H9 (cell line): Measurements from ENCODE around the gene KIF5C. TPM values are rescaled to one million over a fixed set of nuclear protein-coding genes. Genes with fewer than 3 reads are reported as not detected.

Experiments used
- DNase-seq: peaks from one replicate; pipeline ENCODE4 v3.0.0-alpha.2; 2017
- H2AFZ ChIP-seq: one replicate; pipeline ENCODE4 v1.6.1; 2013; ENCODE audit warnings: mild to moderate bottlenecking, low read length, control low read depth, moderate library complexity
- H2AK5ac ChIP-seq: 2 replicates; pipeline ENCODE4 v1.6.1; 2013; ENCODE audit warnings: low read length, control low read depth, mixed read lengths; ENCODE audit not compliant: insufficient read length
- H2BK120ac ChIP-seq: one replicate; pipeline ENCODE4 v1.6.1; 2013; ENCODE audit warnings: low read depth, mild to moderate bottlenecking, low read length, control low read depth, inconsistent platforms; ENCODE audit not compliant: poor library complexity, severe bottlenecking
- H2BK12ac ChIP-seq: 2 replicates; pipeline ENCODE4 v1.6.1; 2013; ENCODE audit warnings: low read length, control low read depth, mixed read lengths, low read depth; ENCODE audit not compliant: insufficient read length
- H2BK15ac ChIP-seq: 2 replicates; pipeline ENCODE4 v1.6.1; 2013; ENCODE audit warnings: low read depth, low read length, control low read depth
- H2BK20ac ChIP-seq: one replicate; pipeline ENCODE4 v1.6.1; 2013; ENCODE audit warnings: low read depth, mild to moderate bottlenecking, low read length, control low read depth, inconsistent platforms; ENCODE audit not compliant: poor library complexity, severe bottlenecking
- H2BK5ac ChIP-seq: 2 replicates; pipeline ENCODE4 v1.6.1; 2013; ENCODE audit warnings: low read length, control low read depth, mixed read lengths; ENCODE audit not compliant: insufficient read length
- H3K14ac ChIP-seq: 2 replicates; pipeline ENCODE4 v1.6.1; 2013; ENCODE audit warnings: low read length, control low read depth; ENCODE audit not compliant: insufficient read depth
- H3K18ac ChIP-seq: 2 replicates; pipeline ENCODE4 v1.6.1; 2013; ENCODE audit warnings: low read depth, mild to moderate bottlenecking, mixed read lengths, low read length, control low read depth; ENCODE audit not compliant: insufficient read length
- H3K23ac ChIP-seq: 2 replicates; pipeline ENCODE4 v1.6.1; 2013; ENCODE audit warnings: low read length, control low read depth, mixed read lengths, low read depth; ENCODE audit not compliant: insufficient read length
- H3K23me2 ChIP-seq: 2 replicates; pipeline ENCODE4 v1.6.1; 2013; ENCODE audit warnings: low read depth, mild to moderate bottlenecking, mixed read lengths, low read length, control low read depth; ENCODE audit not compliant: insufficient read length, poor library complexity, severe bottlenecking
- H3K27ac ChIP-seq: 2 replicates; pipeline ENCODE4 v1.5.1; 2013; ENCODE audit warnings: low read length, control low read depth, mixed read lengths, low read depth; ENCODE audit not compliant: insufficient read length
- H3K27me3 ChIP-seq: 2 replicates; pipeline ENCODE4 v1.6.1; 2013; ENCODE audit warnings: low read length, control low read depth, inconsistent platforms; ENCODE audit not compliant: insufficient read depth
- H3K4ac ChIP-seq: 2 replicates; pipeline ENCODE4 v1.6.1; 2013; ENCODE audit warnings: low read depth, mild to moderate bottlenecking, control low read depth, inconsistent platforms, low read length, moderate library complexity
- H3K4me1 ChIP-seq: 2 replicates; pipeline ENCODE4 v1.6.1; 2013; ENCODE audit warnings: low read length, control low read depth, inconsistent platforms; ENCODE audit not compliant: insufficient read depth
- H3K4me2 ChIP-seq: 2 replicates; pipeline ENCODE4 v1.6.1; 2013; ENCODE audit warnings: low read length, control low read depth, mixed read lengths; ENCODE audit not compliant: insufficient read length, insufficient read depth
- H3K56ac ChIP-seq: 2 replicates; pipeline ENCODE4 v1.6.1; 2013; ENCODE audit warnings: low read depth, mild to moderate bottlenecking, mixed read lengths, low read length, control low read depth; ENCODE audit not compliant: insufficient read length
- H3K79me1 ChIP-seq: 2 replicates; pipeline ENCODE4 v1.6.1; 2013; ENCODE audit warnings: low read depth, mild to moderate bottlenecking, moderate library complexity, low read length, control low read depth, inconsistent platforms; ENCODE audit not compliant: insufficient read depth, poor library complexity, severe bottlenecking
- H3K79me2 ChIP-seq: 2 replicates; pipeline ENCODE4 v1.6.1; 2013; ENCODE audit warnings: low read length, control low read depth, inconsistent platforms; ENCODE audit not compliant: insufficient read depth
- H3K9ac ChIP-seq: 2 replicates; pipeline ENCODE4 v1.6.1; 2013; ENCODE audit warnings: low read length, control low read depth, mixed read lengths; ENCODE audit not compliant: insufficient read length; ENCODE audit errors: extremely low read depth
- H3K9me3 ChIP-seq: one replicate; pipeline ENCODE4 v1.6.1; 2013; ENCODE audit warnings: low read depth, low read length, inconsistent platforms; ENCODE audit not compliant: control insufficient read depth
- H3T11ph ChIP-seq: one replicate; pipeline ENCODE4 v1.6.1; 2013; ENCODE audit warnings: mild to moderate bottlenecking, low read length, control low read depth, inconsistent platforms
- H4K20me1 ChIP-seq: one replicate; pipeline ENCODE4 v1.6.1; 2013; ENCODE audit not compliant: control insufficient read depth, insufficient read length, insufficient read depth
- H4K5ac ChIP-seq: 2 replicates; pipeline ENCODE4 v1.6.1; 2013; ENCODE audit warnings: low read depth, mild to moderate bottlenecking, mixed read lengths, low read length, control low read depth; ENCODE audit not compliant: insufficient read length
- H4K8ac ChIP-seq: replicated peaks from 2 replicates; pipeline ENCODE4 v1.6.1; 2013; ENCODE audit warnings: low read length, control low read depth, mixed read lengths, low read depth; ENCODE audit not compliant: insufficient read length
- H4K91ac ChIP-seq: 2 replicates; pipeline ENCODE4 v1.6.1; 2013; ENCODE audit warnings: low read depth, mild to moderate bottlenecking, moderate library complexity, mixed read lengths, low read length, control low read depth; ENCODE audit not compliant: insufficient read length
- H3K27ac Mint-ChIP-seq, 3 experiments: 2 replicates in 2 of 3; 3 replicates in 1 of 3; pipeline ENCODE4 v1.8.0; 2020 to 2021; ENCODE audit warnings: mixed read lengths in 3 of 3, mild to moderate bottlenecking in 1 of 3, moderate library complexity in 1 of 3
- H3K27me3 Mint-ChIP-seq: 2 replicates; pipeline ENCODE4 v1.8.0; 2021; ENCODE audit warnings: low read depth, mild to moderate bottlenecking, moderate library complexity, mixed read lengths
- H3K36me3 Mint-ChIP-seq, 3 experiments: 2 replicates in 2 of 3; 3 replicates in 1 of 3; pipeline ENCODE4 v1.8.0; 2020 to 2021; ENCODE audit warnings: low read depth in 3 of 3, mixed read lengths in 3 of 3; ENCODE audit not compliant: insufficient read depth in 1 of 3
- H3K4me1 Mint-ChIP-seq, 2 experiments: 2 replicates each; pipeline ENCODE4 v1.8.0; 2020; ENCODE audit warnings: mixed read lengths in 2 of 2
- H3K4me3 Mint-ChIP-seq, 2 experiments: 2 replicates in 1 of 2; 3 replicates in 1 of 2; pipeline ENCODE4 v1.8.0; 2020 to 2021; ENCODE audit warnings: mild to moderate bottlenecking in 2 of 2, mixed read lengths in 2 of 2, moderate library complexity in 1 of 2
- H3K9me3 Mint-ChIP-seq, 2 experiments: 2 replicates in 1 of 2; 3 replicates in 1 of 2; pipeline ENCODE4 v1.8.0; 2020; ENCODE audit warnings: mild to moderate bottlenecking in 2 of 2, mixed read lengths in 2 of 2, moderate library complexity in 1 of 2
- WGBS: extraction: QIAGEN DNeasy Blood & Tissue Kit; methylation state at CpG from one replicate; pipeline ENCODE4 v1.1.7; 2013; ENCODE audit warnings: missing lambda C conversion rate, low lambda C conversion rate, mixed read lengths; ENCODE audit not compliant: insufficient read length; ENCODE audit errors: extremely low coverage; 5-methylcytosine and 5-hydroxymethylcytosine counted together
- total RNA-seq: library from RNA; stranded (reverse); gene quantifications from 2 replicates; pipeline ENCODE4 v1.2.1, GENCODE V29; 2021
- TF ChIP-seq, protein P1 (sequence below): fragments of 200-600 bp; sonication (generic); conservative IDR thresholded peaks from 3 replicates; pipeline ENCODE4 v1.8.0; 2021; ENCODE audit warnings: antibody characterized with exemption, mild to moderate bottlenecking

The KIF5C gene
- total RNA-seq, 1 experiment from 2014 or later: 52.9 TPM

DNA sequence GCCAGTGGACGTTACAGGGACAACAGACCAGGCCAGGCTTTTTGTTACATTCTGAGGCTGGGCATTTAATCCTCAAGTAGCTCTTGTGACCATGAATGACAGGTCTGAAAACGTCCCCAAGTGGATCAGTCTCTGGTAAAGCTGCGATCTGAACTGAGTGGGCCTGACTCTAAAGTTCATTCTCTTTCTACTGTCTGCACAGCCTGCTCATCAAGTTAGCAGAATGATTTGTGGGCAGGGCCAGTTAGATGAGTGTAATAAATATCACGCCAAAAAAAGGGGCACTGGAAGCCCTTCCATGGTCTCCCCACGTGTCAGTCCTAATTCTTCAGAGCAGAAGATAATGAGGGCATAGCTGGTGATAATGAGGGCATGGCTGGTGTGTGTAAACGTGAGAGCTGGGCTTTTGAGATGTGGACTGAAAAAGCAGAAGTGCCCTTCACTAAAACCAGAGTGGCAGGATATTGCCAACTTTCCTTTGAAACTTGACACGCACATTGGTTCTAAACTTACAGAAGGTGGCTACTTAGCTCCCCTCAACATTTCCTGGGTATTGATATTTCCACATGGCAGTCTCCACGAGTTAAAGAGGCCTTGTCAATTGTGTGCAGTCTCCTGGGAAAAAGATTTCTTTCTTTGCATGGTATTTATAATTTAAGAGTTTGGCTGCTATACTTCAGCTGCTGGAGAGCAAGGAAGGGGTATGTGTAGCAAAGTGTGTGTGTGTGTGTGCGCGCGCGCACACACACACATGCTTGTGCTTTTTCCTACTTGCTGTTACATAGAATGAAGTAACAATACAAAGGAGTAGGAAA, 90.8 kb downstream of the KIF5C start:
- Mint-ChIP-seq H3K27me3 (no peaks in the 10 kb centered on the region), H3K36me3 (peaks cover 10 to 39% (median 33%) of the 10 kb centered on the region in 3 experiments), H3K4me1 (peaks cover 16 to 22% of the 10 kb centered on the region in 2 experiments), H3K9me3 (no peaks in the 10 kb centered on the region), H3K27ac (peak overlapping the region in 2 of 3 experiments; percentile 46 to 57; a peak in 4 of 7 replicates), H3K4me3 (no peak overlapping the region)
- H3K9ac ChIP-seq: no peak overlapping the region
- H3K4me2 ChIP-seq: no peak overlapping the region
- H2AK5ac ChIP-seq: no peak overlapping the region
- H2BK15ac ChIP-seq: no peak overlapping the region
- no peaks in the 10 kb centered on the region for H3K79me2 ChIP-seq
- H3K4me1 ChIP-seq: no peaks in the 10 kb centered on the region
- no peak overlapping the region for H4K91ac ChIP-seq
- H3K27ac ChIP-seq: no peak overlapping the region
- H4K5ac ChIP-seq: no peak overlapping the region
- no peak for DNase-seq
- H3K23ac ChIP-seq: no peak overlapping the region
- no peaks in the 10 kb centered on the region for H3K79me1 ChIP-seq
- H3K18ac ChIP-seq: no peak overlapping the region
- no CpG with 5 or more reads among the region's 12 CpGs for WGBS
- no peak overlapping the region for H3T11ph ChIP-seq
- no peaks in the 10 kb centered on the region for H3K23me2 ChIP-seq
- no peak overlapping the region for H4K8ac ChIP-seq
- H2AFZ ChIP-seq: no peak overlapping the region
- H3K4ac ChIP-seq: no peak overlapping the region
- H4K20me1 ChIP-seq: no peaks in the 10 kb centered on the region
- no peaks in the 10 kb centered on the region for H3K27me3 ChIP-seq
- no peak overlapping the region for H2BK12ac ChIP-seq
- no peaks in the 10 kb centered on the region for H3K9me3 ChIP-seq
- no peak overlapping the region for H3K56ac ChIP-seq
- no peak overlapping the region for H3K14ac ChIP-seq
- no peak overlapping the region for H2BK120ac ChIP-seq
- H2BK20ac ChIP-seq: no peak overlapping the region
- TF ChIP-seq, protein P1, sequence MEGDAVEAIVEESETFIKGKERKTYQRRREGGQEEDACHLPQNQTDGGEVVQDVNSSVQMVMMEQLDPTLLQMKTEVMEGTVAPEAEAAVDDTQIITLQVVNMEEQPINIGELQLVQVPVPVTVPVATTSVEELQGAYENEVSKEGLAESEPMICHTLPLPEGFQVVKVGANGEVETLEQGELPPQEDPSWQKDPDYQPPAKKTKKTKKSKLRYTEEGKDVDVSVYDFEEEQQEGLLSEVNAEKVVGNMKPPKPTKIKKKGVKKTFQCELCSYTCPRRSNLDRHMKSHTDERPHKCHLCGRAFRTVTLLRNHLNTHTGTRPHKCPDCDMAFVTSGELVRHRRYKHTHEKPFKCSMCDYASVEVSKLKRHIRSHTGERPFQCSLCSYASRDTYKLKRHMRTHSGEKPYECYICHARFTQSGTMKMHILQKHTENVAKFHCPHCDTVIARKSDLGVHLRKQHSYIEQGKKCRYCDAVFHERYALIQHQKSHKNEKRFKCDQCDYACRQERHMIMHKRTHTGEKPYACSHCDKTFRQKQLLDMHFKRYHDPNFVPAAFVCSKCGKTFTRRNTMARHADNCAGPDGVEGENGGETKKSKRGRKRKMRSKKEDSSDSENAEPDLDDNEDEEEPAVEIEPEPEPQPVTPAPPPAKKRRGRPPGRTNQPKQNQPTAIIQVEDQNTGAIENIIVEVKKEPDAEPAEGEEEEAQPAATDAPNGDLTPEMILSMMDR: no peak
- H2BK5ac ChIP-seq: no peak overlapping the region
